Putamen (tissue), 1 donor: ENCODE results near the gene CZIB.
"Not testable (repeated sequence)": the region's sequence is repeated elsewhere in the genome, so short reads cannot be mapped to it uniquely, and the experiment has no call there.

Source experiments
- DNase-seq: peaks from one replicate; pipeline ENCODE4 v3.0.0-alpha.2; 2016; ENCODE audit warnings: low spot score

Gene CZIB

GRCh38 chr1:53188099-53188498 lies 32.3 kb downstream of the CZIB start:
- DNase-seq = no peak

- DNase-seq = no peak
These were observed 33.0 kb downstream of the CZIB start for GRCh38 chr1:53187401-53187800.

DNA sequence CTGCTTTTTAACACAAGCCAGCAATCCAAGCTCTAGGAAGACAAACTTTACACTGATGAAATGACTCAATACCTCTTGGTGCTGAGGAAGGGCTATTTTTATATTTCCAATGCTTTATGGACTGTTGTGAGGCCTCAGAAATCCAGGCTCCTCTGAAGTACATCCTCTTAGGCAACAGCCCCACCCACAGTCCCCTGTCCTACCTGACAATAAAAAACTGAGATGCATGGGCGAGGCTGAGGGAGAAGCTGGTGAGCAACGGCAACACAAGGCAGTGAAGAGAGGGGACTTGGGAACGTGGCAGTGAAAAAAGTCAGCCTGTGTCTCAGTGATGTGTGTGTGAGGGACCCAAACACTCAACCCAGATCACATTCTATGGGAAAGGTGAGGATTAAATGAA lies 33.9 kb downstream of the CZIB start:
- no peak for DNase-seq

GRCh38 chr1:53185955-53186297 lies 34.5 kb downstream of the CZIB start:
- not testable (repeated sequence) for DNase-seq

- no peak for DNase-seq
These were observed 37.1 kb downstream of the CZIB start for GRCh38 chr1:53183095-53183990.

DNA sequence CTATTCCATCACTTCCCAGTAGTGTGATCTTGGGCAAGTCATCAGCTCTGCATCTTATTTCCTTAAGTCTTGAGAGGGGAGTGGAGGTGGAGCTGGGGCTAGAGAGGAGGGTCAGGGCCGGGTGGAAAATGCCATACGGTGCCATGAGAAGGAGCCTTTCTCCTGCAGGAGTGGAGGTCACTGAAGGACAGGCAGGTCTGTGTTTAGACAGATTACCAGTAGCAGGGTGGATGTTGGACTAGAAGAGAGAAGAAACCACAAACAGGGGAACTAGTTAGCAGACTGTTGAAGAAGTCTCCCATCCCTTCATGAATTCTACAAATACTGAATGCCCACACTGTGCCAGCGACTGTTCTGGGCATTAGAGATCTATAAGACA lies 37.7 kb downstream of the CZIB start:
- DNase-seq = no peak

GRCh38 chr1:53182111-53182593 lies 38.3 kb downstream of the CZIB start:
- peak; percentile 54 for DNase-seq

DNA sequence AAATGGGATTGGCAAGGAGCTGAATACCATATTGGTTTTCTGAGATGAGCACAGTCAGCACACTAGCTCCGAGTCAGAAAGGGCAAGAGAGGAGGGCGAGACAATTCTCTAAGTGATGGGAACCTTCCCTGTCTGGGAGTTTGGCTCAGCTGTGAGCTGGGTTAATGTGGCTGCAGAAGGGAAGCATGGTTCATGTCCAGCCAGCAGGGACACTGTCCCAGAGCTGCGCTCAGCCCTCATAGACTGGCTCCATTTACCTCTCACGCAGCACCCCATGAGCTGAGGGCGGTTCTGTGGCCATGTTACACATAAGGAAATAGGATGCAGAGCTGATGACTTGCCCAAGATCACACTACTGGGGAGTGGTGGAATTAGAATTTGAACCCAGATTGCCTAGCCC lies 39.5 kb downstream of the CZIB start:
- DNase-seq = no peak

DNA sequence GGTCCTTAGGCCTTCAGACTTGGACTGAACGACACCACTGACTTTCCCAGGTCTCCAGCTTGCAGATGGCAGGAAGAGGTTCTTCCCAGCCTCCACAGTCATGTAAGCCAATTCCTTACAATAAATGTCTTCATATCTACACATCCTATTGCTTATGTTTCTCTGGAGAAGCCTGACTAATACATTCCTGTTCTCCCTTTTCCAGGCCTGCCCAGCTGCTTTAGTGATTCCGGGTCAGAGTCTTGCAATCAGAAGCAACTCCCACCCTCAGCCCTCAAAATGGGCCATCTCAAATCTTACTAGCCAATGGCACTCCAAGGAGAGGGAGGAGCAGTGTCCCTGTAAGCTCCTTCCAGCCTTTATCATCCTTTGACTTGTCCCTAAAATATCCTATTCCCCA lies 40.2 kb downstream of the CZIB start:
- DNase-seq = no peak

- no peak for DNase-seq
These were observed 43.8 kb downstream of the CZIB start for GRCh38 chr1:53176452-53177208.

DNA sequence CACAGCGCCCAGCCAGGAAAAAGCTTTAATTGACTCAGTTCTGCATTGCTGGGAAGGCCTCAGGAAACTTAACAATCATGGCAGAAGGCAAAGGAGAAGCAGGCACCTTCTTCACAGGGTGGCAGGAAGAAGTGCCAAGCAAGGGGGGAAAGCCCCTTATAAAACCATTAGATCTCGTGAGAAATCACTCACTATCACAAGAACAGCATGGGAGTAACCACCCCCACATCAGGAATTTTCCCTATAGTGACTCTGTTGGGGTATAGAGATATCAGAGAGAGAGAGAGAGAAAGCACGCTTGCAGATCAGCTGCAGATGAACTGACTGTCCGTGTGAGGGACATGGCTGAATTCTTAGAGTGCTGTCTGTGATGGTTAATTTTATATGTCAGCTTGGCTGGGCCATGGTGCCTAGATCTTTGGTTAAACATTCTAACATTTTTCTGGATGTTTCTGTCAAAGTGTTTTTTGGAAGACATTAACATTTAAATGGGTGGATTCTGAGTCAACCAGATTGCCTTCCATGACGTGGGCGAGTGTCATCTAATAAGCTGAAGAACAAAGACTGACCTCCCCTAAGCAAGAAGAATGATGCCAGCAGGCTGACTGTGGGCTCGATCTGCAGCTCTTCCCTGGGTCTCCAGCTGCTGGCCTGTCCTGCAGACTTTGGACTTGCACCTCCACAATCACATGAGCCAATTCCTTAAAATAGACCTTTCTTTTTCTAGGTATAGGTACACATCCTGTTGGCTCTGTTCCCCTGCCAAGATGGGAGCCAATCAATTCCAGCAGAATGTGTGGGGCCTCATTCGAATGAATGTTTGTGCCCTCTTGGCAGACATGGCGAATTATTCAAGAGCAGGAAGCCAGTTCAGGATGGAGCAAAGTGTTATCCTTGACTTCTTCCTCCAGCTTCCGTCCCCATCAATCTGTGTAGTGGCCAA lies 45.2 kb downstream of the CZIB start:
- no peak for DNase-seq

- DNase-seq = no peak
These were observed 47.9 kb downstream of the CZIB start for GRCh38 chr1:53172426-53173128.

DNA sequence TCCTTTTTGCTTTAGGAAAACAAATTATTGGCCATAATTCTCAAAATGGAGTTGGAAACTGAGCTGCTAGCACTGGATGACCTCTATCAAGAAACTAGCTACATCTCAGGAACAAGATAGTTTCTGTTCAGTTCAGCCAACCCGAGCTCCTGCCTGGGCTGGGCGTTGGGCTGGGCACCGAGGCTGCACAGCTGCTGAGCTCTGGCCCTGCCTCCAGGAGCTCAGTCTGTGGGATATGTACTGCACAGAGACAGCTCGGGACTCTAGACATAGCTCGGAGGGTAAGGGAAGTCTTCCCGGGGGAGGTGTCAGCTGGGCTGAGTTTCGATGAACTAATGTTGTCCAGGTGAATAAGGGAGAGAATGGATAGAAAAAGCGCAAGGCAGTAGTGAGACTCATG lies 53.5 kb downstream of the CZIB start:
- no peak for DNase-seq

GRCh38 chr1:53166366-53166765 lies 54.1 kb downstream of the CZIB start:
- DNase-seq = no peak

DNA sequence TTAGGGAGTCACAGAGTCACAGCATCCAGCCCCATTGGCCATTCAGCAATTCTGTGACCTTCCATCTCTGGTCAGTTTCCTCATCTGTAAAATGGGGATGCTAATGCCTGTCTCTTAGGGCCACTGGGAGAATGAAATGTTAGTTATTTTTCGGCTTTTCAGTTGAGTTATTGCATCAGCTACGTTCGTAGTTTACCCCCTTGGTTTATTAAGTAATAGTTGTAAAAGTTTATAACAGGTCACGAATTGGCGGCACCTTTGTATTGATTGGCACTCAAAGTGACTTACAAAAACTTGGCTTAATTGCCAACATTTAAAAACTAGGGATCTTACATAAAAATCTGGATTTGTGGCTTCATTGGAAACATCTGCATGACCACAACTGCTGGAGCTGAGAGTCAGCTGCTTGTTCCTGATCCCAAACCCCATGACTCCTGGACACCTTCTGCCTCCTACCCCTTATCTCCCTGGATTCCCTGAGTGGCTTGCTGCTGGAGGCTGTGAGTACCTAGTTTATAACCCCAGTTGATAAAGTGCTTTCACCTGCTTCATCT lies 54.9 kb downstream of the CZIB start:
- DNase-seq = no peak
